Uterus (tissue), 4 donors: Measurements from ENCODE around the gene VGLL1. TPM values are rescaled to one million over a fixed set of nuclear protein-coding genes. Genes with fewer than 3 reads are reported as not detected.

Experiments used
- DNase-seq, 2 donors: peaks; one replicate each; pipeline ENCODE4 v3.0.0-alpha.2; 2019 to 2020
- H3K27ac ChIP-seq, 2 donors: fragments of 200-600 bp; sonication (generic); 1 replicate in 1 of 2; 2 replicates in 1 of 2; pipeline ENCODE4 v1.5.1; 2016 to 2018
- H3K27me3 ChIP-seq, 2 donors: fragments of 200-600 bp; sonication (generic); one replicate each; pipeline ENCODE4 v1.5.1; 2018 to 2019; ENCODE audit warnings: control low read depth in 1 of 2
- H3K36me3 ChIP-seq, 2 donors: fragments of 200-600 bp; sonication (generic); one replicate each; pipeline ENCODE4 v1.5.1; 2019; ENCODE audit warnings: control low read depth in 1 of 2
- H3K4me1 ChIP-seq, 2 donors: fragments of 200-600 bp; sonication (generic); one replicate each; pipeline ENCODE4 v1.5.1; 2018 to 2019; ENCODE audit warnings: control low read depth in 1 of 2
- H3K4me3 ChIP-seq, 2 donors: fragments of 200-600 bp; sonication (generic); 1 replicate in 1 of 2; 2 replicates in 1 of 2; pipeline ENCODE4 v1.5.1; 2018 to 2019; ENCODE audit warnings: mild to moderate bottlenecking in 1 of 2
- H3K9me3 ChIP-seq, 2 donors: fragments of 200-600 bp; sonication (generic); one replicate each; pipeline ENCODE4 v1.5.1; 2019; ENCODE audit warnings: control low read depth in 1 of 2
- CTCF ChIP-seq, 4 experiments: fragments of 200-600 bp in 2 of 4; fragments of 450-650 bp in 2 of 4; sonication (generic) in 2 of 4; IDR thresholded peaks; one replicate each; pipeline ENCODE4 v1.5.1; 2016 to 2019; ENCODE audit warnings: antibody characterized with exemption in 4 of 4, mild to moderate bottlenecking in 2 of 4, moderate library complexity in 1 of 4
- POLR2A ChIP-seq, 2 donors: fragments of 450-650 bp; IDR thresholded peaks; one replicate each; pipeline ENCODE4 v1.6.1; 2016; ENCODE audit warnings: antibody characterized with exemption in 2 of 2, mild to moderate bottlenecking in 1 of 2, moderate library complexity in 1 of 2
- intact Hi-C: fragments of 100-400 bp; cut with DNase I; formaldehyde crosslinking; loops from one replicate; pipeline ENCODE4 v1.15.1; 2023; ENCODE audit warnings: low total_unique reads
- total RNA-seq, 4 donors: library from RNA; depleted of rRNA in 3 of 4; stranded (reverse); fragments of >200 nt in 3 of 4; gene quantifications; one replicate each; pipeline versions ENCODE4 v1.1.0 to v1.2.4, GENCODE V29; 2014 to 2023
- donor health status: DM: yes; HTN: yes; CAD: no.

The VGLL1 gene
- total RNA-seq, 4 donors from 2014 or later: 0.62 TPM; not detected in 3

DNA sequence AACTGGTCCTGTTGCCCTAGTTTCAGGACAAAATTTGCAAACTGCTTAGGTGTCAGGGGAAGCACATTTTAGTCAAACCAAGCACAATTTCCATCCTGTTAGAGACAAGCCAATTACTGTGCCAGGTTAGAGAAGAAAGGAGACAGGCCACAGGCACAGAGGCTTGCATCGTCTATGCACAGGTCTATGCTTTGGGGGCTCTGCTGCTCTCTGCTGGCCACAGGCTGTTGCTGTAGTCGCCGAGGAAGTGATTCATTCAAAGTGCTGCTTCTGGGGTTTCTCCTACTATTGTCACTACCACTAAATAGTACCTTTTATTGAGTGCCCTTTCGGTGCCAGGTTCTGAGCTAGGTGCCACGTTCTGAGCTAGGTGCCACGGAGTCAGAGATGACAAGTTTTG is 45.5 kb downstream of the VGLL1 start:
- intact Hi-C loops: no loop called here
- Histone ChIP-seq H3K9me3 (no peaks in the 10 kb centered on the region), H3K27me3 (no peaks in the 10 kb centered on the region), H3K4me1 (no peaks in the 10 kb centered on the region), H3K36me3 (no peaks in the 10 kb centered on the region), H3K27ac (no peak overlapping the region), H3K4me3 (no peak overlapping the region)
- TF ChIP-seq POLR2A (IDR thresholded peaks at IDR 0.05) (no peak), CTCF (IDR thresholded peaks at IDR 0.05) (peak; percentile 26 to 59 (median 40))
- DNase-seq: peak; percentile 32 to 63

GRCh38 chrX:136580316-136580715 is 48.3 kb downstream of the VGLL1 start:
- Histone ChIP-seq H3K4me3 (no peak overlapping the region), H3K27me3 (no peaks in the 10 kb centered on the region), H3K9me3 (no peaks in the 10 kb centered on the region), H3K27ac (no peak overlapping the region), H3K4me1 (no peaks in the 10 kb centered on the region), H3K36me3 (no peaks in the 10 kb centered on the region)
- no peak for TF ChIP-seq POLR2A (IDR thresholded peaks at IDR 0.05)
- intact Hi-C loops: no loop called here
- no peak for DNase-seq

- intact Hi-C loops: no loop called here
- Histone ChIP-seq H3K27ac (no peak overlapping the region), H3K4me1 (no peaks in the 10 kb centered on the region), H3K27me3 (no peaks in the 10 kb centered on the region), H3K4me3 (no peak overlapping the region), H3K36me3 (no peaks in the 10 kb centered on the region), H3K9me3 (no peaks in the 10 kb centered on the region)
- DNase-seq: no peak
- TF ChIP-seq CTCF (IDR thresholded peaks at IDR 0.05): no peak
- no peak for TF ChIP-seq POLR2A (IDR thresholded peaks at IDR 0.05)
Observed at GRCh38 chrX:136582624-136583023, 50.6 kb downstream of the VGLL1 start.

GRCh38 chrX:136584545-136584944 is 52.5 kb downstream of the VGLL1 start:
- Histone ChIP-seq H3K27ac (no peak overlapping the region), H3K4me3 (no peak overlapping the region), H3K27me3 (no peaks in the 10 kb centered on the region), H3K36me3 (no peaks in the 10 kb centered on the region), H3K9me3 (no peaks in the 10 kb centered on the region), H3K4me1 (no peaks in the 10 kb centered on the region)
- no peak for DNase-seq
- intact Hi-C loops: no loop called here
- TF ChIP-seq POLR2A (IDR thresholded peaks at IDR 0.05) (no peak), CTCF (IDR thresholded peaks at IDR 0.05) (no peak)

DNA sequence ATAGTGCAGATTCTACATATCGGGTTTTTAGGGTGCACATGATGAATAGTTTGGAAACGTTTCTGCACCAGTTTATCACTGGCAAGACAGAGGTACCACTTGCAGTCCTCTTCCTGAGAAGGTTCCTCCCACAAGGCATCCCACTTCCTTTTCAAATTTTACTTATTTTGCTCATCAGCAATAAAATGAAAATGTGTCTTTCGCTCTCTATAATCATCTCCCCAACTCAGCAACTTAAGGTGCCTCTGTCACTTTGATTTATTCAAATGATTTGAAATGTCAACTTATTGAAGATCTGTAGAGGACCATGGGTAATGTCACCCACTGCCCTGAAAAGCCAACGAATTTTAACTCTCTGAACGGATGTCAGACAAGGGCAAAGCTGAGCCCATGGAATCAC is 53.2 kb downstream of the VGLL1 start:
- Histone ChIP-seq H3K27ac (no peak overlapping the region), H3K36me3 (no peaks in the 10 kb centered on the region), H3K4me1 (no peaks in the 10 kb centered on the region), H3K9me3 (no peaks in the 10 kb centered on the region), H3K27me3 (no peaks in the 10 kb centered on the region), H3K4me3 (no peak overlapping the region)
- no peak for DNase-seq
- intact Hi-C loops: no loop called here
- TF ChIP-seq CTCF (IDR thresholded peaks at IDR 0.05) (no peak), POLR2A (IDR thresholded peaks at IDR 0.05) (no peak)

GRCh38 chrX:136585960-136586359 is 53.9 kb downstream of the VGLL1 start:
- TF ChIP-seq CTCF (IDR thresholded peaks at IDR 0.05) (no peak), POLR2A (IDR thresholded peaks at IDR 0.05) (no peak)
- H3K4me1 ChIP-seq: no peaks in the 10 kb centered on the region
- no peak overlapping the region for H3K27ac ChIP-seq
- H3K4me3 ChIP-seq: no peak overlapping the region
- no peaks in the 10 kb centered on the region for H3K27me3 ChIP-seq
- no peak for DNase-seq
- intact Hi-C loops: no loop called here
- no peaks in the 10 kb centered on the region for H3K9me3 ChIP-seq
- no peaks in the 10 kb centered on the region for H3K36me3 ChIP-seq
